GM12891 (cell line): Measurements from ENCODE around the gene REL.

Experiments used
- PAX5 ChIP-seq: IDR thresholded peaks from 2 replicates; pipeline ENCODE4 v1.6.1; 2011; ENCODE audit warnings: low read length, moderate library complexity, mild to moderate bottlenecking; ENCODE audit not compliant: insufficient read depth, severe bottlenecking
- POLR2A ChIP-seq: IDR thresholded peaks from 2 replicates; pipeline ENCODE4 v1.6.1; 2011; ENCODE audit warnings: low read depth, low read length, control low read depth
- POLR2AphosphoS5 ChIP-seq: IDR thresholded peaks from 2 replicates; pipeline ENCODE4 v1.6.1; 2011; ENCODE audit warnings: low read depth, low read length, control low read depth
- POU2F2 ChIP-seq: IDR thresholded peaks from 2 replicates; pipeline ENCODE4 v1.6.1; 2011; ENCODE audit warnings: low read depth, mild to moderate bottlenecking, control low read depth, low read length, moderate library complexity
- SPI1 ChIP-seq: IDR thresholded peaks from 2 replicates; pipeline ENCODE4 v1.6.1; 2011; ENCODE audit warnings: low read depth, low read length, control low read depth
- TAF1 ChIP-seq: IDR thresholded peaks from 2 replicates; pipeline ENCODE4 v1.6.1; 2011; ENCODE audit warnings: low read depth, low read length, control low read depth

- TF ChIP-seq POLR2A (no peak), TAF1 (no peak), POLR2AphosphoS5 (no peak), SPI1 (no peak), PAX5 (no peak), POU2F2 (no peak)
These were observed 80.1 kb downstream of the REL start for GRCh38 chr2:60961457-60961856.
